CD4-positive, alpha-beta T cell treated with Interleukin-17A for 1 hour (primary cell): Measurements from ENCODE around the gene ADGRL3.

Experiments used
- DNase-seq: peaks from one replicate; pipeline ENCODE4 v3.0.0-alpha.2; 2020

The ADGRL3 gene

GRCh38 chr4:61292322-61292721 is 92.2 kb downstream of the ADGRL3 start:
- no peak for DNase-seq

GRCh38 chr4:61293707-61294400 is 93.7 kb downstream of the ADGRL3 start:
- no peak for DNase-seq

- DNase-seq: no peak
Measured at GRCh38 chr4:61294936-61295335, 94.8 kb downstream of the ADGRL3 start.

GRCh38 chr4:61296144-61296543 is 96.0 kb downstream of the ADGRL3 start:
- no peak for DNase-seq

GRCh38 chr4:61298178-61298740 is 98.1 kb downstream of the ADGRL3 start:
- DNase-seq: no peak

- no peak for DNase-seq
Measured at GRCh38 chr4:61299316-61299715, 99.2 kb downstream of the ADGRL3 start.

GRCh38 chr4:61300266-61300844 is 100.2 kb downstream of the ADGRL3 start:
- DNase-seq: no peak

- no peak for DNase-seq
Measured at GRCh38 chr4:61301271-61301670, 101.1 kb downstream of the ADGRL3 start.

GRCh38 chr4:61308033-61308432 is 107.9 kb downstream of the ADGRL3 start:
- DNase-seq: no peak

- DNase-seq: no peak
Measured at GRCh38 chr4:61309616-61310015, 109.5 kb downstream of the ADGRL3 start.

GRCh38 chr4:61312526-61312925 is 112.4 kb downstream of the ADGRL3 start:
- DNase-seq: no peak

GRCh38 chr4:61318431-61318830 is 118.3 kb downstream of the ADGRL3 start:
- no peak for DNase-seq

GRCh38 chr4:61319156-61319555 is 119.0 kb downstream of the ADGRL3 start:
- DNase-seq: no peak

GRCh38 chr4:61320154-61320553 is 120.0 kb downstream of the ADGRL3 start:
- no peak for DNase-seq

GRCh38 chr4:61320631-61321030 is 120.5 kb downstream of the ADGRL3 start:
- DNase-seq: no peak

- no peak for DNase-seq
Measured at GRCh38 chr4:61332693-61333092, 132.6 kb downstream of the ADGRL3 start.

- DNase-seq: no peak
Measured at GRCh38 chr4:61333490-61333889, 133.4 kb downstream of the ADGRL3 start.

- DNase-seq: no peak
Measured at GRCh38 chr4:61335241-61335763, 135.2 kb downstream of the ADGRL3 start.

GRCh38 chr4:61336488-61336887 is 136.4 kb downstream of the ADGRL3 start:
- no peak for DNase-seq

- DNase-seq: no peak
Measured at GRCh38 chr4:61336916-61337315, 136.8 kb downstream of the ADGRL3 start.

- no peak for DNase-seq
Measured at GRCh38 chr4:61342061-61342460, 141.9 kb downstream of the ADGRL3 start.

- no peak for DNase-seq
Measured at GRCh38 chr4:61350932-61351331, 150.8 kb downstream of the ADGRL3 start.

- no peak for DNase-seq
Measured at GRCh38 chr4:61356696-61357095, 156.6 kb downstream of the ADGRL3 start.

GRCh38 chr4:61359301-61359700 is 159.2 kb downstream of the ADGRL3 start:
- DNase-seq: no peak
